Activated naive CD8-positive, alpha-beta T cell treated with anti-CD3 and anti-CD28 coated beads, Interleukin-2, amount 50 U/mL, for 16 hours (primary cell): ENCODE data around the gene OR9Q1.
"Not testable (repeated sequence)": the region's sequence is repeated elsewhere in the genome, so short reads cannot be mapped to it uniquely, and the experiment has no call there.

ENCODE experiments used
- DNase-seq: peaks from one replicate; pipeline ENCODE4 v3.0.0-alpha.2; 2020; ENCODE audit warnings: low read depth, low spot score

Gene OR9Q1, protein sequence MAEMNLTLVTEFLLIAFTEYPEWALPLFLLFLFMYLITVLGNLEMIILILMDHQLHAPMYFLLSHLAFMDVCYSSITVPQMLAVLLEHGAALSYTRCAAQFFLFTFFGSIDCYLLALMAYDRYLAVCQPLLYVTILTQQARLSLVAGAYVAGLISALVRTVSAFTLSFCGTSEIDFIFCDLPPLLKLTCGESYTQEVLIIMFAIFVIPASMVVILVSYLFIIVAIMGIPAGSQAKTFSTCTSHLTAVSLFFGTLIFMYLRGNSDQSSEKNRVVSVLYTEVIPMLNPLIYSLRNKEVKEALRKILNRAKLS

DNA sequence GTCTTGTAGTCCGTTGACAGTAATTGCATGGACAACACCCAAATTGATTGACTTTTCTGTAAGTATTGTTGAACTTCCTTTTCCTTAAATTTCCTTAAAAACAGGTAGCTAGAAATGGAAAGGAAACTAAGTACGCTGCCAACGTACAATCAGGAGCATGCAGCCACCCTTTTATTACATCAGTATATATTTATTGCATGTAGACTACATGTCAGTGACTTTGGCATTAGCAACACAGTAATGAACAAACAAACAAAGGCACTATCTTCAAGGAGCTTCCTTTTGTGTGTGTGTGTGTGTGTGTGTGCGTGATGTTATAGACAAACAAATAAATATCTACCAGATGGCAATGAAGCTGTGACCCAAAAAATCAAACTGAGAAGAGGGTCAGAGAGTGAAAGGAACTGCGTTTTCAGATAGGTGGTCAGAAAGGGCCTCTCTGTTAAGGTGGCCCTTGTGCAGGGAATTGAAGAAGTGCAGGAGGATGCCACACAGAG lies at the start of gene OR9Q1:
TSS of gene OR9Q1 (plus strand) at position 447 of the 497 bp plus-strand sequence. CDS start 155,564 bp downstream, outside the sequence.
- DNase-seq = no peak

DNA sequence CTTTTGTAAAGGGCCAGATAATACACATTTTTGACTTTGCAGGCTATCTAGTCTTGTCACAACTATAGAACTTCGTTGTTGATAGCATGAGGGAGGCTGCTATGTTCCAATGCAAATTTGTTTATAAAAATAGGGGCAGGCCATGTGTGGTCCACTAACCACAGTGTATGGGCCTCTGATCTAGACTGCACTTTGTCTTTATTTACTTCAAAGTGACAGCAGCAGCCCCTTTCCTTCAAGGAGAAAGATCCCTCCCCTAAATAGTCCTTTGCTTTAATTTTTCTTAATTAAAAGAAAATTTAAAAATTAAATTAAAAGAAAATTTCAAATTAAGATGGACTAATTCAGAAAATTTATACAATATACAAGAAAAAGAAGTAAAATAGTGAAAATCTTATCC lies 49.5 kb upstream of the OR9Q1 start:
- DNase-seq = no peak

DNA sequence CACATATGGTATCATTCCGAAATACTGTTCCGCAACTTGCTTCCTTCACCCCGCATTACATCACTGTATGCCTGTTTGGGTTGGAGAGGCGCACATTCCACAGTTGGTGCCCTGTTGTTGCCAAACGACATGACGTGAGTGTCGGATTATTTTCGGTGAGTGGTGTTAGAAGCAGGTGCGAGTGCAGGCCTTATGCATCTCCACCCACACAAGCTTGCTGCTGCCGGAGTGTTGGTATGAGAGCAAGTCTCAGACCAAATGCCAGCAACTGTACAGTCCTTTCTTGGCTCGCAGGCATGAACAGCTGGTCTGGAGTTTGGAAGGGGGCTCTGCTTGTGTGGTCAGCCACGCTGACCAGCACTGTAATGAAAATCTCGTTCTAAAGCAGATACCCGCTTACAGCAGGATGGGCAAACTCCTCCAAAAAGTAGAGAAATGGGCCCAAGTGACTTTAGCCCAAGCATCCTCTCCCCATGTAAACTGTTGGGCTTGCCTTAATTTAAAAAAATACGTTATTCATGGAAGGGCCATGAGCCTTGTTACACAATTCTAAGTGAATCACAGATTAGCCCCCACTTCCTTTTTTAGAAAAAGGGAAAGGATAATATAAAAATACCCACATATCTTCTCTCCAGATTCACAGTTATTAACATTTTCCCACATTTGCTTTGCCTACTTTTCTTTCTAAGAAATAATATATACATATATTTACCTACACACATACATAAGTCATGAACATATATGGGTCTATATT lies 48.7 kb upstream of the OR9Q1 start:
- DNase-seq = no peak

DNA sequence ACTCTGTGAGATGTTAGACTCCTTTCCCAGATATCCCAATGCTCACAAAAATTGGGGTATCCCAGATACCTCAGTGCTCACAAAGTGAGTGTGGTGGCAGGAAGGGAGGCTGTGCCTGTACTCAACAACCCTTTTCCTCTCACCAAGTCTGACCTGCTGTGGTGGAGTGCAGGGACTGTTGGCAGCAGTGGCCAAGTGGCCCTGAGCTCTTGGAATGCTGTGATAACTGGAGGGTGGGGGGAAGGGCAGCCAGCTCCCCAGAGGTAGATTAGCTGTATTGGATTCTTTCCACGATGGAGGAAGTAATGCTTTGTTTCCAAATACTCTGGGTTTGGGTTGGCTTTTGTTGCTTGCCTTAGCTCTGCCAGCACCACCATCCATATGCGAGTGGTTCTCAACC lies 46.0 kb upstream of the OR9Q1 start:
- no peak for DNase-seq

DNA sequence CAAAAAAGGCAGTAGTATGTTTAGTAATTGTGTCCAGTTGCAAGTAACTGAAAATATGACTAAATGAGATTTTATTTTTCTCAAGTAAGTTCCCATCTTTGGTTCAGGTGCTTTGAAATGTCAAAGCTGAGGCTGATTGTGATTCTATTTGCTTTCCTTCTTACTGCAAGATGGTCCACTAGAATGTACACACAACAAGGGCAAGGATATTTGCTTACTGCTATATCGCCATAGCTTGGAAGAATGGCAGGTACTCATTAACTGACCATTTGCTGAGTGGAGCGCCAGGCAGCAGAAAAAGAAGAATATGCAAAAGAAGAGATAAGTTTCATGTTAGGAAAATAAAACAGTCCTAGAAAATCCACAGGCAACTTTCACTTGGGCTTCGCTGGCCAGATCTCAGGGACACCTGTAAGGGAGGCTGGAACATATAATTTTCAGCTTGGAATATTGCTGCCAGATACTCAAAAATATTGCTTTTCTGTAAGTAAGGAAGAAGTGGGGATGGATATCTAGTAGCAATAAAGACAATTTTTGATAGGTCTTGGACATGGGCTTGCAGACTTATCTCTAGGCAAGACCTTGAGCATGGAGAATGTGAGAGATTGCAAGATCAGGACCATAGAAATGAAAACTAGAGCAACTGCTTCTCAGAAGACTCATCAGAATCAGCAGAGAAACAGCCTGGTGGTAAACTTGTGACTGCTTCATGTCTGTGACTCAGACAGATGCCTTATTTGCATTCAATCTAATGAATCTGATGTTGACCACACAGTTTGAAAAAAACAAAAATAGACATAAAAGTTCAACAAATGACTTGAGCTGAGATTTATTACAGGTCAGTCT lies 44.8 kb upstream of the OR9Q1 start:
- no peak for DNase-seq

DNA sequence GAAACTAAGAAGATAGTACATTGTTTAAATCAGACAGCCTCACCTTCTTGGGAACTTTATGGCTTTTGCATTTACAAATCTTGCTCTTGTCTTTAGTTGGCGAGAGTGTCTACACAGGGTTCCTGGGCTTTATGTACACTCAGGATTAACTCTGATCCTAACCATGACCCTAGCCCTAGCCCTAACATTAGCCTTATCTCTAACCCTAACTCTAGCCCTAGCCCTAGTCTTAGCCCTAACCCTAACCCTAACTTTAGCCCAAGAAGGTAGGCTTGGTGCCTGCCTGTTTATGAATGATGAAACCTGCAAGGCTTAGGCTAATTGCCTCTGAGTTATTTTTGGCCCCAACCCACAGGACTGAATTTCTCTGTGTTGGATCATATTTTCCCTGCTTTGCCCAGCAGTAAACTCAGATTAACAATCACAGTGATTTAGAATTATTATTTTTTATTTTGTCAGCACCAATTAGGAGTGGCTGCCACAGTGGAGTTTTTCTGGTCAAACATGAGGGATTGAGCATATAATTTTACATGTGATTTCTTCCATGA lies 44.1 kb upstream of the OR9Q1 start:
- no peak for DNase-seq

DNA sequence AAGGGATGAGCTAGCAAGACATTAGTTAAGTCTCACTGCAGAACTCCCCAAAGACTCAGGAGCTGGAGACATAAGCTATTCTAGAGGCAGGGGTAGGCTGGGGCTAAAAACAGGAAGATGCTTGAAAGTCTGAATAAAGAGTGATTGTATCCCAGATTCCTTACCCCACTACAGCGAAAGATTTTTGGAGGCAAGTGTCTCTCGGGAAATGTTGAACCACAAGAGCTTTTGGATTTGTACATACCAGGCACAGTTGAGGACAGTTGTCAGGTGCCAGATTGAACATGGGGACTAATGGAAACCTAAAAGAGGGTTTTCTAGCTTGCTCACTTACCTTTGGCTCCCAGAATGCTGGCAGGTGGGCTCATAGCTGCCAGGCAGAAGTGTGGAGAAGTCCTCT lies 43.5 kb upstream of the OR9Q1 start:
- DNase-seq = no peak

DNA sequence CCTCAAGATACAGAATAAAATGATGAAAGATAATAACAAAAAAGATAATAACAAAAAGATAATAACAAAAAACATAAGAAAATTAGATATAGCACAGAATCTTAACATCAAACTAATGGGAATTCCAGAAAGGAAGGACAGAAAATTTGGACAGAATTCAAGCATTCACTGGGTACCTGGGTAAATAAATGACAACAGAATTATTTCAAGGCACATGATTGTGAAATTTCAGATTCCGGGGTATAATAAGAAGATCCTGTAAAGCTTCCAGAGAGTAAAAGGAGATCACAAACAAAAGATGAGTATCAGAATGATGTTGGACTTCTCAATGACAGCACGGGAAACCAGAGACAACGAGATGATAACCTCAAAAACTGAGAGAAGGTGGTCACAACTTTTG lies 42.1 kb upstream of the OR9Q1 start:
- DNase-seq = no peak

DNA sequence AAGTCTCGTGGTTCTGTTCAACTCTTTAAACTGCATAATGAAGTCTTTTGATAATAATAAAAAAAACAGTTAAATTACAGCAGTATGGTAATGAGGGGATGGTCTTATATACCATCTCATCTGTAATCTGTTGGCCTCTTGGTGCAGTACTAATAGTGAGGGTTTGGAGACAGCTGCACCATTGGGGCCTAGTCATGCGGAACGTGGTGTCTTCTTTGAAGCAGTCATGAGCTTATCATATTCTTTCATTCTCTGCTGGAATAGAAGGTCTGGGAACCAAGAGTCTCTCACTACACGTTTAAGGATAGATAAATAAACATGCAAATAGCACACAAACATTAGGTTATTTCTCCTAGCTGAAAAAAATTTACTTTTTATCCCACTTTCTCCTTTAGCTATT lies 40.9 kb upstream of the OR9Q1 start:
- no peak for DNase-seq

DNA sequence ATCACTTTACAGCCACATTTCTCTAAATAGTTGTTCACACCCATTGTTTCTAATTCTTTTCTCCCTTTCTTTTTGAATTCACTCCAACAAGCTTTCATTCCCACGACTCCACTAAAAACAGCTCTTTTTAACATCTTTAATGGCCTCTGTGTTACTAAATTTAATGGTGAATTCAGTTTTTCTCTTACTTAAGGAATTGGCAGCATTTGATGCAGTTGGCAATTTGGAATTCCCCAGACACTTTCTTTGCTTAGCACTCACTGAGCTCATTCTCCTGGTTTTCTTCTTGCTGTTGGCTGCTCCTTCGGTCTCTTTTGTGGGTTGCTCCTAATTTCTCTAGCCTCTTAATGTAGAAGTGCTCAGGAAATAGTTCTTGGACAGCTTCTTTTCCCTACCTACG lies 40.5 kb upstream of the OR9Q1 start:
- DNase-seq = no peak

DNA sequence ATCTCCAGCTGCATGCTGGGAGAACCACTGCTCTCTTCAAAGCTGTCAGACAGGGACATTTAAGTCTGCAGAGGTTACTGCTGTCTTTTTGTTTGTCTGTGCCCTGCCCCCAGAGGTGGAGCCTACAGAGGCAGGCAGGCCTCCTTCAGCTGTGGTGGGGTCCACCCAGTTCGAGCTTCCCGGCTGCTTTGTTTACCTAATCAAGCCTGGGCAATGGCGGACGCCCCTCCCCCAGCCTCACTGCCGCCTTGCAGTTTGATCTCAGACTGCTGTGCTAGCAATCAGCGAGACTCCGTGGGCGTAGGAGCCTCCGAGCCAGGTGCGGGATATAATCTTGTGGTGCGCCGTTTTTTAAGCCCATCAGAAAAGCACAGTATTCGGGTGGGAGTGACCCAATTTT lies 24.2 kb upstream of the OR9Q1 start:
- not testable (repeated sequence) for DNase-seq

DNA sequence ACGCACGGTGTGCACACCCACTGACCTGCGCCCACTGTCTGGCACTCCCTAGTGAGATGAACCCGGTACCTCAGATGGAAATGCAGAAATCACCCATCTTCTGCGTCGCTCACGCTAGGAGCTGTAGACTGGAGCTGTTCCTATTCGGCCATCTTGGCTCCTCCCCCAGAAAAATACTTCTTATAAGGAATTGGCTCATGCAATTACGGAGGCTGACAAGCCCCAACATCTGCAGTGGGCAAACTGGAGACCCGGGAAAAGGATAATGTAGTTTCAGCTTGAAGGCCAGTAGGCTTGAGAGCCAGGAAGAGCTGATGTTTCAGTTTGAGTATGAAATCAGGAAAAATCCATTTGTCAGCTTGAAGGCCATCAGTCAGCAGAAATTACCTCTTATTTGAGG lies 23.7 kb upstream of the OR9Q1 start:
- not testable (repeated sequence) for DNase-seq

DNA sequence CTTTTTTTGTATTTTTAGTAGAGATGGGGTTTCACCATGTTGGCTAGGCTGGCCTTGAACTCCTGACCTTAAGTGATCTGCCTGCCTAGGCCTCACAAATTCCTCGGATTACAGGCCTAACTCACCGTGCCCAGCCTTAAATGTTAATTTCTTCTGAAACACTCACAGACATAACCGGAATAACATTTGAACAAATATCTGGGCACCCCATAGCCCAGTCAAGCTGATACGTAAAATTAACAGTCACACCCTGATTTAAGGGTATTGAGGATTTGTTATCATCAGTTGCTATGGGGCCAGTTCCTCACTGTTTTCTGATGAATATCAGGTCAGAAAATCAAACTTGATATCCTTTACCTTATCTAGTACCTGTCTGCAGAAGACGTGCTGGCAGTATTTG lies 23.0 kb upstream of the OR9Q1 start:
- no peak for DNase-seq

DNA sequence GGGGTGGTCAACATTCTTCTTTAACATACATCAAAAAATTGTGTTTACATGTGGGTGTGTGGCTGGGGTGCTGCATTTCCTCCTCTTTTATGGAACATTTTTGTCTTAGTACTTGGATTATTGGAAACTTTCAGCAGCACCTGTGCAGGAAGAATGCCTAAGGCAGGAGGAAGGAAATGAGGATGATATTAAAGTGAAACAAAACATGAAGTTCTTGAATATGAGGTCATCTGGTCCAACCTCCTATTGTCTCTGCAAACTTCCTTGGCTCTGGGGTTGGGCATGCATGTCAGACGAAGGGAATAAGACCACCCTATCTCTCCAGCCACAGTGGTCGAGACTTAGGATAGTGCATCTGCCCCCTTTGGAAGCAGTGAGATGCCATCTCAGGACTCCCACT lies 20.6 kb upstream of the OR9Q1 start:
- no peak for DNase-seq

DNA sequence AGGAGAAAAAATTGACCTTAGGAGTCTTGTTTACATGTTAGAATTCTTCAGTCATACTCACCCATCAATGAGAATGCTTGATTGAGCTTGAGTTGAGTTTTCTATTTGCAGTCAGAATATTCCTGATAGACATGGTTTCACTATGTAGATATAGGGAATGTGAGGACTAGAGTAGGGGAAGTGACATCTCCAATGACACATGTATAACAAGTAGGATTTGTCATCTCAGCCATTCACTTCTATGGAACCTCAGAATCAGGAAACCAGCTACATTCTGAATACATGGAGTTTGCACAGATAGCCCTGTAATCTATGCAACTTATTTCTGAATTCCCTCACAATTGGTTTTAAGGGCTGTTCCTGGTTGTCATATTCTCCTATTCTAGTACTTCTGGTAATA lies 20.1 kb upstream of the OR9Q1 start:
- no peak for DNase-seq

DNA sequence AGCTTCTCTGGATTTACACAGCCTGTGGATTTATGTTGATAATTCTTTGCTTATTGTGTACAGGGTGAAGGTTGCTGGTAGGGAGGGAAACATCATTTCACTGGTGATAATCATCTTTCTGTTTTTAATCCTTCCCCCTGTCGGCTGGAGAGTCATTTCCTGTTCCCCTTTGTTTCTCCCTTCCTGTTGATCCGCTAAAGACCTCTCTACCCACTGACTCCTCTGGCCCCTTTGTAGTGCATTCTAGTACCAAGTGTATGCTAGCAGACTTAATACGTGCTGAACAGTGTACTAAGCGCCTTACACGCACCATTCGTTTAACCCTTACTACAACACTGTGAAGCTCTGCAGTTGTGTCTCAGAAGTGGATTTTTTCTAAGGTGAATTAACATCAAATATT lies 19.0 kb upstream of the OR9Q1 start:
- no peak for DNase-seq

DNA sequence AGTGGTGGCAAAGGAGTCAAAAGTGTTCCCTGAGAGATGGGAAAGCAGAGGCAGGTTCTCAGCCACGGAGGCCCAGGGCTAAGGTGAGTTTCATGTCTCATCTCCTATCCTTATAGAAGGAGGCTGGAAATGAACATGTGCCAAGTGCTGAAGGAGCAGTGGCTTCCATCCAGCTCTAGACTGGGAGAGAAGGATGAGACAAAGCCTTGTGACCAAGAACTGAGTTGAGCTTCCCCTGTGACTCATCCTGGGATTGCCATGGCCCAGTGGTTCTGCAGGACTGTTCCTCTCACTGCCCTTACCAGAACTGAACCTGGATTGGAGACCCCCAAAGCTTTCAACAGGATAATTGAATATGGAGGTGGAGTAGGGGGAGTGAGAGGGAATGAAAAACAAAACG lies 16.7 kb upstream of the OR9Q1 start:
- no peak for DNase-seq

DNA sequence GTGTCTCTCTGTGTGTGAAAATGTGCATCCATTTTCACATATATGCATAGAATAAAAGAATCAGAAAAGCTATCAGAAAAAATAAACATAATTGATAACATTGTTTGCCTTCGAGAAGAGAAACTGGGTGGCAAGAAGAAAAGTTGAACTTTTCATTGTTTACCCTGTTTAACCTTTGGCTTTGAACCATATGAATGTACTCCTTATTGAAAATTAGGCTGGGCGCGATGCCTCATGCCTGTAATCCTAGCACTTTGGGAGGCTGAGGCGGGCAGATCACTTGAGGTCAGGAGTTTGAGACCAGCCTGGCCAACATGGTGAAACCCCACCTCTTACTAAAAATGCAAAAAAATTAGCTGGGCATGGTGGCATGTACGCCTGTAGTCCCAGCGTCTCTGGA lies 11.9 kb upstream of the OR9Q1 start:
- no peak for DNase-seq

DNA sequence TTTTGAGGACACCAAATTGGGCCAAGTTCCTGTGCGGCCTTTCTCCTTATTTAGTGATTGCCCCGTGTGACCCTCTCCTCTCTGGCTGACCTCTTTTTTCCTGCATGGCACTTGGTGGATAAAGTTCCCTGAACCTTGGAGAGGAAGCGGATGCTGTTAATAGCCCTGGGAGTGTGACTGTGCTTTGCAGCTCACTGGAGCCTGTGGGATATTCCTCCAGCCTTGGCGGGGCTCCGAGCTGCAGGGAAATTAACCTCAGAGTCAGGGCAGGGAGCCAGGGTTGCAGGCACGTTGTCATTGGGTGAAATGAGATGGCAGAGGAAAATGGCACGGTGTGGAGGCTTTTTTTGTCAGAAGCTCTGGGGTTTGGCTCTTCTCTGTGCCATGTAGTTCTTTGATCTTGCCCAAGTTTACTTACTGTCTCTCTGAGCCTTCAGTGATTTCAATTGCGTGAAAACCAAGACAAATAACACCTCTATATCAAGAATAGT lies 965 bp downstream of the OR9Q1 start:
- DNase-seq = no peak

DNA sequence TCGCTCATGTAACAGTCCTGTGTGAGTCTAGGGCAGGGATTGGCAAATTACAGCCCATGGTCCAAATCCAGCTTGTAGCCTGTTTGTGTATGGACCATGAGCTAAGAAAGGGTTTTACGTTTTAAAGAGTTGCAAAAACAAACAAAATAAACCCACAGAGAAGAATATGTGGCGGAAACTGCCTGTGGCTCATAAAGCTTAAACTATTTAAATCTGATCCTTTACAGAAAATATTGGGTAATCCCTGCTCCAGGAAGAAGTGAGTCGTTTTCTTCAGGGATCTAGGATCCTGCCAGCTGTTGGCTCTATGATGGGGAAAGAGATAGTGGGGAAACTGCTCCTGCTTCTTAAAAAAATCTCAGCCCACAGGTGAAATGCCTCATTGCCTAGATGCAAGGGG lies 3.7 kb downstream of the OR9Q1 start:
- DNase-seq = no peak

DNA sequence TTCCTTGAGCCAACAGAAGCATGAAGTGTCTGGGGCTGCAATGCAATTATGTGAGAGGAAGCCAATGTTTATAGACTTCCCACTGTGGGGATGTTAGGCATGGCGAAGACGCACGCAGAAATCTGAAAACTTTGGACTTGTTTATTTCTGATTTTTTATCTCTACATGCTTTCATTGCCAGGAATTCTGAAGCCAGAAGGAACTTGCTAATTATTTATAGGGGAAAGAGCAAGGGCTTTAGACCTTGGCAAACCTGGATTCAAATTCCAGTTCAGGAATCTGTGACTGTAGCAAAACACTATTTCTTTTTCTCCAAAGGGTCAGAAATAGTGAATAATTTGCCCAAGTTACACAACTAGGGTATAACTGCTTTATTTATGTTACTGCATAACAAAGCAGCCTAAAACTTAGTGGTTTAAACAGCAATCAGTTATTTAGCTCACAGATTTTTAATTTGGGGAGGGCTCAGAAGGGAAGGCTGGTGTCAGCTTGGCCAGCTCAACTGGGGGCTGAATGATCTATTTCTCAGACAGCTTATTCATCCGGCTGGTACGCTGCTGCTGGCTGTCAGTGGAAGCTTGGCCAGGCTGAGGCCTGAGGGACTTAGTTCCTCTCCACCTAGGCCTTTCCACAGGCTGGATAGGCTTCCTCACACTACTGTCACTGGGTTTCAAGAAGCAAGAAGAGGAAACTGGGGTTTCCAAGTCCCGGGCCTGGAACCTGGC lies 5.2 kb downstream of the OR9Q1 start:
- DNase-seq = no peak
